Measurements from ENCODE around the gene NUP107. TPM values are rescaled to one million over a fixed set of nuclear protein-coding genes. Genes with fewer than 3 reads are reported as not detected.
"Not testable (repeated sequence)": the region's sequence is repeated elsewhere in the genome, so short reads cannot be mapped to it uniquely, and the experiment has no call there.

NUP107 gene
- total RNA-seq (10 to 100 TPM; 68.9 to 70.7 TPM), polyA plus RNA-seq (10 to 100 TPM; 25.9 to 39.8 TPM)

DNA sequence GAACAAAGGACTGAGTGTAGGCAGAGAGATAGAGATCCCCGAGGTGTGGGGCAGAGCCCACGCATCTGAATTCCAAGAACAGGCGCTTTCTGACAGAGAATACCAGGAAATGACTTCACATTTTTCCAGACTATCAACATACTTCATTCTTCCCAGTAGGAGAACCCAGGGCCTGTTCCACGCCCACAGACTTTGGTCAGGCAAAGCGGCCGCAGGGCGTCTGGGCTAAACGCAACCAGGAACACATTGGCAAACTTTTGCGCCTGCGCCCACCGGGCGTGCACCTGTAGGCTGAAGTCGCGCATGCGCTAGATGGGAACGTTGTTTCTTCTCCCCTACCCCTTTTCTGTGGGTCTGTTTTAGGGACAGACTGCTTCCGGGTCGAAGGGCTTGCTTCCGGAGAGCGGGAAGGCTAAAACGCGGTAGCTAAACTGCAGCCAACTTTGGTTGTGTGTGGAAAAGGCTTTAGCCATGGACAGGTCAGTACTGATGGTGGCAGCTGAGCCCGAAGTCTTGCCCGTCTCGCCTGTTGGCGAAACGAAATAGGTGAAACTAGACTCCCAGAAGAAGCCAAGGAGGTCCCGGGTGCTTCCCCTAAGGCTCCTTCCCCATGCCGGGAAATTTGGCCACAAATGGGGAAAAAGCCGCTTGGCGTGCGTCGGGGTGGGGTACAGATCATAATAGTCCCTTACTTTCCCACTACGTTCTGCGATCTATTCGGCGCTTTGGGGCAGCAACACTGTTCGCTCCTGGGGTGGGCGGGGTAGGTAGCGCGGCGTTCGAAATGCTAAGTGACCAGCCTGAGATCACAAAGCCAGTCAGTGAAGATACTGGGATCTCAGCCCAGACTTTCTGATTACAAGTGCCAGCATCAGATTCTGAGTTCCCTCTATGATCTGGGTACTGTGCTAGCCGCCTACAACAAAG is at the start of gene NUP107:
NUP107 (plus strand) TSS at position 384 of the 927 bp plus-strand sequence; CDS start at position 472, 88 bp downstream.
- peak within 1 kb of the TSS; percentile 91 to 100 (median 99) for H3K27ac Mint-ChIP-seq
- no peaks in the 10 kb centered on the region for H3K27me3 Mint-ChIP-seq
- intact Hi-C loops (cut with micrococcal nuclease), result loop anchor here (1.0 to 5.0 kb wide), 9 partner anchors 12 to 355 kb away; partner anchors contain the start of genes MDM1, RAP1B and SLC35E3
- Histone ChIP-seq H3K27ac (ENCODE audit: low read depth, low read length) (peak within 1 kb of the TSS; percentile 85), H3K27me3 (ENCODE audit: insufficient read depth, low read length) (no peaks in the 10 kb centered on the region), H3K4me1 (ENCODE audit: insufficient read depth, low read length) (peaks cover 30% of the 10 kb centered on the region), H3K4me3 (ENCODE audit: low read length in 2 of 2) (peak within 1 kb of the TSS; percentile 90 to 98), H3K36me3 (ENCODE audit: insufficient read depth, low read length) (peaks cover 12% of the 10 kb centered on the region), H3K9me3 (ENCODE audit: control insufficient read depth in 1 of 2, low read length in 2 of 2) (no peaks in the 10 kb centered on the region)
- CTCF ChIA-PET (ENCODE audit: partially characterized antibody), result interaction anchor here (1.0 to 2.1 kb wide), 4 partner anchors 42 to 330 kb away, joined by 3 to 6 read pairs (median 3); no protein-coding TSS in a partner anchor
- no peaks in the 10 kb centered on the region for H3K9me3 Mint-ChIP-seq
- H3K36me3 Mint-ChIP-seq, result peaks cover 4 to 35% of the 10 kb centered on the region in 2 donors
- peak within 1 kb of the TSS; percentile 98 to 99 (median 98) for H3K4me3 Mint-ChIP-seq
- DNase-seq, result peak; percentile 95 to 98 (median 95)
- H3K4me1 Mint-ChIP-seq, result peaks cover 14 to 44% (median 29%) of the 10 kb centered on the region in 4 donors
- POLR2A ChIA-PET (ENCODE audit: partially characterized antibody), result interaction anchor here (0.6 to 2.5 kb wide), 15 partner anchors 11 to 1418 kb away, joined by 3 to 25 read pairs (median 3); partner anchors contain the start of genes CAND1, MDM2, RAP1B and SLC35E3

DNA sequence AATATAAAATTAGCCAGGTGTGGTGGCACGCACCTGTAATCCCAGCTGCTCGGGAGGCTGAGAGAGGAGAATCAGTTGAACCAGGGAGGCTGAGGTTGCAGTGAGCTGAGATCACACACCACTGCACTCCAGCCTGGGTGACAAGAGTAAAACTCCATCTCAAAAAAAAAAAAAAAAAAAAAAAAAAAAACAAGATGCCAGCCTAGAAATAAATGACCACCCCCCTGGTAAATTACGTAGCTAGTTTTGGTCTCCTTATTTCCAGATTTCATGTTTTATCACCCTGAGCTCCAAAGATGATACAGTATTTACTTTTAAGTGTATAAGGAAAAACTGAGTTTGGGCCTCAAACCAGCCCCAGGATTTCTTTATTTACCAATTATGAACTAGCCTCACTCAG is 49.3 kb upstream of the NUP107 start:
- DNase-seq; H3K27me3 Mint-ChIP-seq; POLR2A ChIA-PET (ENCODE audit: partially characterized antibody); H3K27ac ChIP-seq (ENCODE audit: low read depth, low read length); intact Hi-C loops (cut with micrococcal nuclease); H3K4me3 ChIP-seq (ENCODE audit: low read length in 2 of 2); H3K9me3 Mint-ChIP-seq; H3K36me3 ChIP-seq (ENCODE audit: insufficient read depth, low read length); H3K9me3 ChIP-seq (ENCODE audit: control insufficient read depth in 1 of 2, low read length in 2 of 2); H3K27me3 ChIP-seq (ENCODE audit: insufficient read depth, low read length): not testable (repeated sequence)
- H3K27ac Mint-ChIP-seq, result peak overlapping the region in 6 of 7 donors; percentile 19 to 75 (median 69)
- CTCF ChIA-PET (ENCODE audit: partially characterized antibody), result interaction anchor here (0.7 to 1.2 kb wide), 3 partner anchors 11 to 414 kb away, joined by 3 read pairs; no protein-coding TSS in a partner anchor
- H3K36me3 Mint-ChIP-seq, result peaks cover 7 to 31% of the 10 kb centered on the region in 2 donors
- H3K4me1 Mint-ChIP-seq, result peaks cover 67 to 99% (median 85%) of the 10 kb centered on the region in 4 donors
- peaks cover 99% of the 10 kb centered on the region for H3K4me1 ChIP-seq (ENCODE audit: insufficient read depth, low read length)
- H3K4me3 Mint-ChIP-seq, result peak overlapping the region in 5 of 8 donors; percentile 49 to 77 (median 61)

DNA sequence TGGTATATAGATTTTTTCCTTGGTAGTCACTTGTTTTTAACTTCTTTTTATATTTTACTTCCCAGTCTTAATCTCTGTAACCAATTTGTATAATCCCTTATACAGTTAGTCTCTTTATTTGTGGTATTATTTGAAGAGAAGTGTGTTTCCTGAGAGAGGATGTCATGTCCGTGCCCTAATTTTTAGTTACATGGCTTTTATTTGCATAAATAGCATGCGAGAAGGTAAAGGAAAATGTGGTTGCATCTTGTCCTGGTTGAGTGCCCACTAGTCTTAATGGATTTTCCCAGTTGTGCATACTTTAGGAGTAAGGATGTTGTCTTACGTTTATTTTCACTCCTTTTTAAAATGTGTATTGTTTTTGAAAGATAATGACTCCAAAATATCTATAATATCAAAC is 48.6 kb upstream of the NUP107 start:
- Histone ChIP-seq H3K4me3 (ENCODE audit: low read length in 2 of 2) (no peak overlapping the region), H3K27ac (ENCODE audit: low read depth, low read length) (no peak overlapping the region), H3K4me1 (ENCODE audit: insufficient read depth, low read length) (peaks cover 99% of the 10 kb centered on the region), H3K9me3 (ENCODE audit: control insufficient read depth in 1 of 2, low read length in 2 of 2) (no peaks in the 10 kb centered on the region), H3K36me3 (ENCODE audit: insufficient read depth, low read length) (no peaks in the 10 kb centered on the region), H3K27me3 (ENCODE audit: insufficient read depth, low read length) (no peaks in the 10 kb centered on the region)
- Mint-ChIP-seq H3K4me3 (peak overlapping the region in 6 of 8 donors; percentile 49 to 65 (median 55)), H3K36me3 (peaks cover 12 to 33% of the 10 kb centered on the region in 2 donors), H3K9me3 (no peaks in the 10 kb centered on the region), H3K4me1 (peaks cover 66 to 99% (median 82%) of the 10 kb centered on the region in 4 donors), H3K27me3 (no peaks in the 10 kb centered on the region), H3K27ac (peak overlapping the region in 3 of 7 donors; percentile 19 to 75 (median 75))
- intact Hi-C loops (cut with micrococcal nuclease), result loop anchor here (2.0 kb wide), 1 partner anchor 15 kb away; no protein-coding TSS in a partner anchor
- ChIA-PET POLR2A (ENCODE audit: partially characterized antibody) (interaction anchor here (1.1 to 1.9 kb wide), 2 partner anchors 26 to 27 kb away, joined by 3 to 5 read pairs; partner anchors contain the start of gene RAP1B), CTCF (ENCODE audit: partially characterized antibody) (interaction anchor here (0.7 to 1.2 kb wide), 2 partner anchors 12 to 415 kb away, joined by 3 read pairs; no protein-coding TSS in a partner anchor)
- DNase-seq, result no peak

DNA sequence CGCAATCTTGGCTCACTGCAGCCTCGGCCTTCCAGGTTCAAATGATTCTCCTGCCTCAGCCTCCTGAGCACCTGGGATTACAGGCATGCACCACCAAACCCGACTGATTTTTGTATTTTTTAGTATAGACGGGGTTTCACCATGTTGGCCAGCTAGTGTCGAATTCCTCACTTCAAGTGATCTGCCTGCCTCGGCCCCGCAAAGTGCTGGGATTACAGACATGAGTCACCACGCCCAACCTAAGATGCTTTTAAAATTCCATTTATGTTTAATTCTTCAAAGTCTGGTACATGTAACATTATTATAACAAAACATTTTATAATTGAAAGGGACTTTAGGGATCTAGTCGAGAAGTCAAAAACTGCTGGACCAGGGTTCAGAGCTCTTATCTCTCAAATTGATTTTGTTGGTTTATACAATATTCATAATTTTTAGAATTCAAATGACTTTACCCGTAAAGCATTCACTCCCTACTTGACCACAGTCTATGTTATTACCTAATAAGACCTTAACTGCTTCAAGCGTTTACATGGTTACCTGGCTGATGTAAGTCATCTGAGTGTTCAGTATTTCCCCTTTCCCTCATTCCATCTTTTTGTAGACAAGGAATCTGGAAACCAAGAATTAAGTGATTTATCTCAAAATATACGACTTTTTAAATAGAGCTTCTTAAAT is 47.9 kb upstream of the NUP107 start:
- ChIA-PET POLR2A (ENCODE audit: partially characterized antibody) (interaction anchor here (1.1 to 1.9 kb wide), 2 partner anchors 26 to 28 kb away, joined by 3 to 5 read pairs; partner anchors contain the start of gene RAP1B), CTCF (ENCODE audit: partially characterized antibody) (interaction anchor here (1.5 kb wide), 1 partner anchor 107 kb away, joined by 3 read pairs; the partner anchor contains the start of gene SLC35E3)
- intact Hi-C loops (cut with micrococcal nuclease), result loop anchor here (2.0 kb wide), 1 partner anchor 16 kb away; no protein-coding TSS in a partner anchor
- H3K4me3 Mint-ChIP-seq, result peak overlapping the region; percentile 42 to 81 (median 62)
- no peak overlapping the region for H3K4me3 ChIP-seq (ENCODE audit: low read length in 2 of 2)
- H3K36me3 Mint-ChIP-seq, result peaks cover 14 to 33% of the 10 kb centered on the region in 2 donors
- no peaks in the 10 kb centered on the region for H3K27me3 ChIP-seq (ENCODE audit: insufficient read depth, low read length)
- peaks cover 62 to 98% (median 79%) of the 10 kb centered on the region in 4 donors for H3K4me1 Mint-ChIP-seq
- no peak overlapping the region for H3K27ac ChIP-seq (ENCODE audit: low read depth, low read length)
- no peak for DNase-seq
- H3K9me3 ChIP-seq (ENCODE audit: control insufficient read depth in 1 of 2, low read length in 2 of 2), result no peaks in the 10 kb centered on the region
- H3K9me3 Mint-ChIP-seq, result no peaks in the 10 kb centered on the region
- peaks cover 97% of the 10 kb centered on the region for H3K4me1 ChIP-seq (ENCODE audit: insufficient read depth, low read length)
- H3K36me3 ChIP-seq (ENCODE audit: insufficient read depth, low read length), result no peaks in the 10 kb centered on the region
- peak overlapping the region in 5 of 7 donors; percentile 8 to 85 (median 80) for H3K27ac Mint-ChIP-seq
- H3K27me3 Mint-ChIP-seq, result no peaks in the 10 kb centered on the region

DNA sequence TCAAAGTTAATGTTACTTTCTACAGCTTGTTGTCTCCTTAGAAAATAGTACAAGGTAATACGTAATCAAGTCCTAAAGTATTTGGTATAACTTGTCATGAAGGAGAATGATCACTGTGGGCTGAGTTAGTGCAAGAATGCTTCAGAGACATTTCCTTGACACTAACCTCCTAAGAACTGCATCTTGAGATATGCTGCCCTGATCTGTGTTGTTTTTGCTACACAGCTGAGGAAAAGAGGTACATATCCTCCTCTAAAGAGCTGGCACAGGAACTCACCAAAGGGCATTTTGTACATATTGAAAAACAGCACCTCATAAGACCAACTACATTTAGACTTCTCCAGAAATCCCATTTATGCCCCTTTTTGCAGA is 47.4 kb upstream of the NUP107 start:
- peak overlapping the region in 7 of 8 donors; percentile 23 to 90 (median 66) for H3K4me3 Mint-ChIP-seq
- no peaks in the 10 kb centered on the region for H3K27me3 Mint-ChIP-seq
- no peaks in the 10 kb centered on the region for H3K9me3 Mint-ChIP-seq
- no peaks in the 10 kb centered on the region for H3K27me3 ChIP-seq (ENCODE audit: insufficient read depth, low read length)
- H3K27ac ChIP-seq (ENCODE audit: low read depth, low read length), result no peak overlapping the region
- DNase-seq, result no peak
- CTCF ChIA-PET (ENCODE audit: partially characterized antibody), result interaction anchor here (1.5 kb wide), 1 partner anchor 106 kb away, joined by 3 read pairs; the partner anchor contains the start of gene SLC35E3
- peaks cover 92% of the 10 kb centered on the region for H3K4me1 ChIP-seq (ENCODE audit: insufficient read depth, low read length)
- peak overlapping the region in 6 of 7 donors; percentile 18 to 85 (median 78) for H3K27ac Mint-ChIP-seq
- intact Hi-C loops (cut with micrococcal nuclease), result loop anchor here (2.0 kb wide), 1 partner anchor 17 kb away; no protein-coding TSS in a partner anchor
- H3K9me3 ChIP-seq (ENCODE audit: control insufficient read depth in 1 of 2, low read length in 2 of 2), result no peaks in the 10 kb centered on the region
- H3K4me3 ChIP-seq (ENCODE audit: low read length in 2 of 2), result no peak overlapping the region
- peaks cover 16 to 36% of the 10 kb centered on the region in 2 donors for H3K36me3 Mint-ChIP-seq
- POLR2A ChIA-PET (ENCODE audit: partially characterized antibody), result interaction anchor here (1.1 to 1.9 kb wide), 2 partner anchors 27 to 28 kb away, joined by 3 to 5 read pairs; partner anchors contain the start of gene RAP1B
- peaks cover 61 to 97% (median 78%) of the 10 kb centered on the region in 4 donors for H3K4me1 Mint-ChIP-seq
- no peaks in the 10 kb centered on the region for H3K36me3 ChIP-seq (ENCODE audit: insufficient read depth, low read length)

DNA sequence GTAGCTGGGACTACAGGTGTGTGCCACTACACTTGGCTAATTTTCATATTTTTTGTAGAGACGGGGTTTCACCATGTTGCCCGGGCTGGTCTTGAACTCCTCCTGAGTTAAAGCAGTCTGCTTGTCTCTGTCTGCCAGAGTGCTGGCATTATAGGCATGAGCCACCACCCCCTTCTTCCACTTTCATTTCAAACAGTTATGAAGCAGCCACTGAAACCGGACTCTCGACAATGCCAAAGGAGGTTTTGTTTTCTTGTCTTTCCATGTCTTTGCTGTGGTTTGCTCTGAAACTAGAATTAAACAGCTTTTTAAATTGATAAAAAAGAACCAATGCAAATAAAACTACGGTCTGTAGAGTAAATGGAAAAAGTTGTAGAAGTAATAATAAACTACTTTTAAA is 45.6 kb upstream of the NUP107 start:
- Histone ChIP-seq H3K9me3 (ENCODE audit: control insufficient read depth in 1 of 2, low read length in 2 of 2) (no peaks in the 10 kb centered on the region), H3K4me3 (ENCODE audit: low read length in 2 of 2) (no peak overlapping the region), H3K27ac (ENCODE audit: low read depth, low read length) (peak overlapping the region; percentile 51), H3K4me1 (ENCODE audit: insufficient read depth, low read length) (peaks cover 90% of the 10 kb centered on the region), H3K27me3 (ENCODE audit: insufficient read depth, low read length) (no peaks in the 10 kb centered on the region), H3K36me3 (ENCODE audit: insufficient read depth, low read length) (no peaks in the 10 kb centered on the region)
- DNase-seq, result peak; percentile 28 to 52 (median 37)
- H3K9me3 Mint-ChIP-seq, result peaks cover 0 to 3% (median 0%) of the 10 kb centered on the region in 8 donors
- no peaks in the 10 kb centered on the region for H3K27me3 Mint-ChIP-seq
- intact Hi-C loops (cut with micrococcal nuclease), result no loop called here
- ChIA-PET POLR2A (ENCODE audit: partially characterized antibody) (interaction anchor here (1.7 kb wide), 1 partner anchor 27 kb away, joined by 4 read pairs; no protein-coding TSS in a partner anchor), CTCF (ENCODE audit: partially characterized antibody) (no interaction called here)
- H3K4me1 Mint-ChIP-seq, result peaks cover 59 to 94% (median 76%) of the 10 kb centered on the region in 4 donors
- H3K4me3 Mint-ChIP-seq, result peak overlapping the region; percentile 72 to 90 (median 74)
- peaks cover 12 to 38% of the 10 kb centered on the region in 2 donors for H3K36me3 Mint-ChIP-seq
- H3K27ac Mint-ChIP-seq, result peak overlapping the region; percentile 47 to 89 (median 70)
